GM08714 (cell line): ENCODE measurements around the gene PPARG.
"Not testable (repeated sequence)": the region's sequence is repeated elsewhere in the genome, so short reads cannot be mapped to it uniquely, and the experiment has no call there.

ENCODE experiments used
- H3K4me3 ChIP-seq: fragments of 200-500 bp; sonication (Bioruptor generic); 2 replicates; pipeline ENCODE4 v1.5.1; 2014; ENCODE audit warnings: mild to moderate bottlenecking, low read length, inconsistent platforms
- ZNF274 ChIP-seq: IDR thresholded peaks from 2 replicates; pipeline ENCODE4 v1.6.1; 2012; ENCODE audit warnings: mild to moderate bottlenecking, low read depth, low read length

The PPARG gene

GRCh38 chr3:12384451-12385233, 95.8 kb downstream of the PPARG start:
- H3K4me3 ChIP-seq: no peak overlapping the region

GRCh38 chr3:12386514-12387291, 97.8 kb downstream of the PPARG start:
- not testable (repeated sequence) for H3K4me3 ChIP-seq

More at GRCh38 chr3:12384451-12385233, 95.8 kb downstream of the PPARG start:
- no peak for TF ChIP-seq ZNF274

GRCh38 chr3:12388185-12388584, 99.3 kb downstream of the PPARG start:
- H3K4me3 ChIP-seq: no peak overlapping the region
- no peak for TF ChIP-seq ZNF274

- no peak overlapping the region for H3K4me3 ChIP-seq
- TF ChIP-seq ZNF274: no peak
These were observed 103.4 kb downstream of the PPARG start for GRCh38 chr3:12392101-12392878.

- TF ChIP-seq ZNF274: no peak
- H3K4me3 ChIP-seq: no peak overlapping the region
These were observed 105.0 kb downstream of the PPARG start for GRCh38 chr3:12393894-12394293.

- no peak for TF ChIP-seq ZNF274
These were observed 105.8 kb downstream of the PPARG start for GRCh38 chr3:12394569-12395271.

GRCh38 chr3:12395349-12396012, 106.6 kb downstream of the PPARG start:
- TF ChIP-seq ZNF274: no peak
- peak overlapping the region; percentile 32; the same call in 1 of the 2 replicates for H3K4me3 ChIP-seq

More at GRCh38 chr3:12394569-12395271, 105.8 kb downstream of the PPARG start:
- H3K4me3 ChIP-seq: peak overlapping the region; percentile 25; the same call in 1 of the 2 replicates

GRCh38 chr3:12396471-12396870, 107.6 kb downstream of the PPARG start:
- H3K4me3 ChIP-seq: no peak overlapping the region
- TF ChIP-seq ZNF274: no peak

- H3K4me3 ChIP-seq: no peak overlapping the region
- TF ChIP-seq ZNF274: no peak
These were observed 110.4 kb downstream of the PPARG start for GRCh38 chr3:12399226-12399625.

GRCh38 chr3:12400616-12401194, 111.8 kb downstream of the PPARG start:
- no peak overlapping the region for H3K4me3 ChIP-seq
- TF ChIP-seq ZNF274: no peak

- H3K4me3 ChIP-seq: no peak overlapping the region
- TF ChIP-seq ZNF274: no peak
These were observed 112.3 kb downstream of the PPARG start for GRCh38 chr3:12401208-12401607.

- no peak for TF ChIP-seq ZNF274
- no peak overlapping the region for H3K4me3 ChIP-seq
These were observed 116.8 kb downstream of the PPARG start for GRCh38 chr3:12405432-12406272.
